ENCODE results near the gene PEX11G.
"Not testable (repeated sequence)": the region's sequence is repeated elsewhere in the genome, so short reads cannot be mapped to it uniquely, and the experiment has no call there.

PEX11G gene

DNA sequence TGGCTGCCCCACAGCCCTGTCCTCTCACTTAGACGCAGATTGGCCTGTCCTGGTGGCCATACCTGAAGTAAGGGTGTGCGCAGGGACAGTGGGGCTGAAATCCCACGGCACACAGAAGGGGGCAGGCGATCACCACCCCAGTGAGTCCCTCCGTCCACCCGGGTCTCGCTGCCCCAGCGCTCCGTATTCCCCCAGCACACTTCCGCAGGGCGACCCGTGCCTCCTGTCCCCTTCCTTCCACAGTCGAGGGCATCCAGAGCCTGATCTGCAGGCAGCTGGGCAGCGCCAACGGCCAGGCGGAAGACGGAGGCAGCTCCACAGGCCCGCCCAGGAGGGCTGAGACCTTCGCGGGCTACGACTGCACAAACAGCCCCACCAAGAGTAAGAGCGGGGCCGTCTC is 25.3 kb downstream of the PEX11G start:
- no peak for DNase-seq

DNA sequence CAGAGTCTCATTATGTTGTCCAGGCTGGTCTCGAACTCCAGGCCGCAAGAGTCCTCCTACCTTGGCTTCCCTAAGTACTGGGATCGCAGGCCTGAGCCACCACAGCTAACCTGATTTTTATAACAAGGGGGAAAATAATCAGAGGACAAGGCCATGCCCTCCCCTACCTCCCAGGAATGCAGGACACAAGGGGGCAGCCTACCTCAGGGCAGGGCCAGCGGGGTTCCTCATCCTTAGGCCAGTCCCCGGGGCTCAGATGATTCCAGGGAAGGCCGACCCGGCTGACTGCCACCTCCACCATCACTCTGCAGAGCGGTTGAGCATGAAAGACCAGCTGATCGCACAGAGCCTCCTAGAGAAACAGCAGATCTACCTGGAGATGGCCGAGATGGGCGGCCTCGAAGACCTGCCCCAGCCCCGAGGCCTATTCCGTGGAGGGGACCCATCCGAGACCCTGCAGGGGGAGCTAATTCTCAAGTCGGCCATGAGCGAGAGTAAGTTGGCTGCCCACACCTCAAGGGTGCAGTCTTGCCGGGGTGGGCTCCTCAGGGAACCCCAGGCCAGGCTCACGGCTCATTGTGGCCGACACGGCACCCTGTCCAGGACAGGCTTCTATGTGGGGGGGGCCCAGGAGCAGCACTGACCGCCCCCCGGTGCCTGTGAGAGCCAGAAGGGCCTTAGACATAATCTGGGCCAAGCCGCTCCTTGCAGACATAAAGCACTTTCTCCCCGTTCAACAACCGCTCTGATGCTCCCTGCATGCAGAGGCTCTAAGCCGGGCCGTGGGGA is 26.8 kb downstream of the PEX11G start:
- DNase-seq = no peak

DNA sequence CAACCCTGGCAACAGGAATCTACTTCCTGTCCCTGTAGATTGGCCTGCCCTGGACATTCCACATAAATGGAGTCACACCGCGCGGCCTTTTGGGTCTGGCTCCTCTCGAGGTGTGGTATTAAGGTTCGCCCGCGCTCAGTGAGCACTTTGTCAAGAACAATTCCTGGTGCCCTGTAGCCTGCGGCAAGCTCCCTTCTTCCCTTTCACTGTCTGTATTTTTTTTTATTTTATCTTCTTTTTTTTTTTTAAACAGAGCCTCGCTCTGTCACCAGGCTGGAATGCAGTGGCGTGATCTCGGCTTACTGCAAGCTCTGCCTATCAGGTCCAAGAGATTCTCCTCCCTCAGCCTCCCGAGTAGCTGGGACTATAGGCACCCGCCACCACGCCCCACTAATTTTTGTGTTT is 28.3 kb downstream of the PEX11G start:
- DNase-seq = no peak

DNA sequence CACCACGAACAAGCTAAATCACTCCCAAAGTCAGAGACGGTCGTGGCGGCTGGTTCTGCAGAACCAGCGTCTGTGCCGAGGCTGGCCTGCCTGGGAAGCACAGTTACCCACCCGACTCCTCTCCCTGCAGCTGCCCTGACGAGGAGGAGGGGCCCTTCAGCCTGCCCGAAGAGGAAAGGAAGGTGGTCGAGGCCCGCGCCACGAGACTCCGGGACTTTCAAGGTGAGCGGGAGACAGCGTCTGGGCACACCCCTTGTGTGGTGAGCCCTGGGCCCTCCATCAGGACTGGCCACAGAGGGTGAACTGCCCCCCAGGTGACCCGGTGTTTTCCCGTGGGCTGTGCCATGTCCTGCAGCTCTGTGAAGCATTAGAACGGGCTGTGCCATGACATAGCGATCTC is 29.1 kb downstream of the PEX11G start:
- no peak for DNase-seq

DNA sequence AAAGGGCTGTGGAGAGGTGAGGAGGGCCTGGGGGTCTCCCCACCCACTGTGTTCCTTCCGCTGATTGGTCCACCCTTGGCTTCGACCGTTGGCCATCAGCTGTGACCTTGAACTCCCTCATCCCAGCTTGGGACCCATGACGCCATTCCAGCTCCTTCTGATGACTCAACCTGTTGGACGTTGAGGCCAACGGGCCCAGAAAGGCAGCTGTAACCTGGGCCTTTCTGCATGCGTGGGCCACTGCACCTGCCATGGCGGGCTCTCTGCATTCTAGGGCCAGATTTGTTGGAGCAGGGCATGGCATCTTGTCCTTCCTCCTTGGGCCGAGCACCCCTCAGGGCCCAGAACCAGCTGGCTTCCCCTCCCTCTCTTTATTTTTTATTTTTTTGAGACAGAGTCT is 30.2 kb downstream of the PEX11G start:
- DNase-seq = no peak

DNA sequence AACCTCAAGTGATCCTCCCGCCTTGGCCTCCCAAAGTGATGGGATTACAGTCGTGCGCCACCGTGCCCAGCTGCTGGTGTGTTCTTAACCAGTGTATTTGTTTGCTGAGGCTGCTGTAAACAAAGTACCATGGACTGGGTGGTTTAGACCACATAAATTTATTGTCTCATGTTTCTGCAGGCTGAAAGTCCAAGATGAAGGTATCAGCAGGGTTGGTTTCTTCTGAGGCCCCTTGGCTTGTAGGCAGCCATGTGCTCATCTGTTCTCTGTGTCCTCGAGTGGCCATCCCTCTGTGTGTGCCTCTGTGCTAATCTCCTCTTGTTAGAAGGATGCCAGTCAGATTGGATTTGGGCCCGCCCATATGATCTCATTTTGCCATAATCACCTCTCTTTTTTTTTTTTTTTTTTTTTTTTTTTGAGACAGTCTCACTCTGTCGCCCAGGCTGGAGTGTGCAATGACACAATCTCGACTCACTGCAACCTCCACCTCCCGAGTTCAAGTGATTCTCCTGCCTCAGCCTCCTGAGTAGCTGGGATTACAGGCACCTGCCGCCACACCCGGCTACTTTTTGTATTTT is 31.8 kb downstream of the PEX11G start:
- DNase-seq = no peak

DNA sequence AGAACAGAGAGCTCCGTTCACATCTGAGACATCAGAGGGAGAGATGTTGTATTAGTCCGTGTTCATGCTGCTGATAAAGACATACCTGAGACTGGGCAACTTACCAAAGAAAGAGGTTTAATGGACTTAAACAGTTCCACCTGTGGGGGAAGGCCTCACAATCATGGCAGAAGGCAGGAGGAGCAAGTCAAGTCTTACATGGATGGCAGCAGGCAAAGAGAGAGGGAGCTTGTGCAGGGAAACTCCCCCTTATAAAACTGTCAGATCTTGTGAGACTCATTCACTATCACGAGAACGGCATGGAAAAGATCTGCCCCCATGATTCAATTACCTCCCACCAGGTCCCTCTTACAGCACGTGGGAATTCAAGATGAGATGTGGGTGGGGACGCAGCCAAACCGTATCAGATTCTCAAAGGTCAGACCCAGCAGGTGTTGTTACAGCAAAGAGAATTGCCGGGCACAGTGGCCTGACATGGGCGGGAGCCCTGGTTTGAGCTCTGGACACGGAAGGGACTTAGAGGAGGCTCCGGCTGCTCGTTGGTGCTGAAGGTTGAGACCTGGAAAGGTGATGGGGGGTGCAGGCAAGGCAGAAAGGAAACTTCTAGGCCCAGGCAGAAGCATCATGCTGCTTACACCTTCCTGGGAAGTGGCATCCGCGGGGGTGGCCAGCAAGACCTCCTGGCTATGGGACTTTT is 33.1 kb downstream of the PEX11G start:
- DNase-seq = no peak

DNA sequence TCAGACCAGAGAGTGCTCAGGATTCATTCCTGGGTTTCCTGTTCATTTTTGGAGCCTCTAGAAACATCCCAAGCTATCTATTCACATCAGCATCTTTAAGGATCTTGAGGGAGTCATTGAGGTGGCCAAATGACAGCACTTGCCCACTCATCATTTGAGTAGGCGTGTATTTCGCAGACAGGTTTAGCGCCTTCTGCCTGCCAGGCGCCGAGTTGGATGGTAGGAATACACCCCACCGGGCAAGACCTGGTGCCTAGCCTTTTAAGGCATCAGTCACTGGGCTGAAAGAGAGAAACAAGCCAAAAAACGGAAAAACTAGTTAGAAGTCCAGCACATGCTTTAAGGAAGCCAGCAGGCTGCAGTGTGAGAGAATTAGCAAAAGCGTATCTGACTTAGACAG is 33.8 kb downstream of the PEX11G start:
- no peak for DNase-seq

DNA sequence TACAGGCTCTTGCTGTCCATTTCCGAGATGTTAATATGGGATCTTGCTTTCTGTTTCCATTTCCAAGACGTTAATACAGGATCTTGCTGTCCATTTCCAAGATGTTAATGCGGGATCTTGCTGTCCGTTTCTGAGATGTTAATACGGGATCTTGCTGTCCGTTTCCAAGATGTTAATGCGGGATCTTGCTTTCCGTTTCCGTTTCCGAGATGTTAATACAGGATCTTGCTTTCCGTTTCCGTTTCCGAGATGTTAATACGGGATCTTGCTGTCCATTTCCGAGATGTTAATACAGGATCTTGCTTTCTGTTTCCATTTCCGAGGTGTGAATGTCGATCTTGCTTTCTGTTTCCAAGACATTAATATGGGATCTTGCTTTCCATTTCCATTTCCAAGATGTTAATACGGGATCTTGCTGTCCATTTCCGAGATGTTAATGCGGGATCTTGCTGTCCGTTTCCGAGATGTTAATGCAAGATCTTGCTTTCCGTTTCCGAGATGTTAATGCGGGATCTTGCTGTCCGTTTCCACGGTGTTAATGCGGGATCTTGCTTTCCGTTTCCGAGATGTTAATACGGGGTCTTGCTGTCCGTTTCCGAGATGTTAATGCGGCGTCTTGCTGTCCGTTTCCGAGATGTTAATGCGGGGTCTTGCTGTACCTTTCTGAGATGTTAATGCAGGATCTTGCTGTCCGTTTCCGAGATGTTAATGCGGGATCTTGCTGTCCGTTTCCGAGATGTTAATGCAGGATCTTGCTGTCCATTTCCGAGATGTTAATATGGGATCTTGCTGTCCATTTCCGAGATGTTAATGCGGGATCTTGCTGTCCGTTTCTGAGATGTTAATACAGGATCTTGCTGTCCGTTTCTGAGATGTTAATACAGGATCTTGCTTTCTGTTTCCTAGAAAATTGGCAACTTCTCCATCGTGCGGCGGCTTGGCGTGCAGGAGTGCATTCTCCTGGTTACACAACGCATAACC is 38.3 kb downstream of the PEX11G start:
- DNase-seq = no peak

DNA sequence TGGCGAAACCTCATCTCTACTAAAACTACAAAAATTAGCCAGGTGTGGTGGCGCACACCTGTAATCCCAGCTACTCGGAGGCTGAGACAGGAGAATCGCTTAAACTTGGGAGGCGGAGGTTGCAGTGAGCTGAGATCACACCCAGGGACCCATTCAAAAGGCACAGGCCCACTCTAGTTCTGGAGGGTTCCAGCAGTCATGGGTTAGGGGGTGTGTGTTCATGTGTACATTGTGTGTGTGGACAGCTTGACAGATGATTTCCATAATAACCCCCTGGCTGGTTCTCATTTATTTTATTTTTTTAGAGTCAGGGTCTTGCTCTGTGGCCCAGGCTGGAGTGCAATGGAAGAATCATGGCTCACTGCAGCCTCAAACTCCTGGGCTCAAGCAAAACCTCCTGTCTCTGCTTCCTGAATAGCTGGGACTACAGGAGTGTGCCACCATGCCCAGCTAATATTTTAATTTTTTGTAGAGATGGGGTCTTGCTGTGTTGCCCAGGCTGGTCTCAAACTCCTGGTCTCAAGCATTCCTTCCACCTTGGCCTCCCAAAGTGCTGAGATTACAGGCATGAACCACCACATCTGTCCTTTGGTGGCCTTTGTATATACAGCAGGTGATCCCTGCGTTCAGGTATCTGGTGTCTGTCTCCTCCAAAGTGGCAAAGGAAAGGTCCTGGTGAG is 39.3 kb downstream of the PEX11G start:
- DNase-seq = not testable (repeated sequence)

DNA sequence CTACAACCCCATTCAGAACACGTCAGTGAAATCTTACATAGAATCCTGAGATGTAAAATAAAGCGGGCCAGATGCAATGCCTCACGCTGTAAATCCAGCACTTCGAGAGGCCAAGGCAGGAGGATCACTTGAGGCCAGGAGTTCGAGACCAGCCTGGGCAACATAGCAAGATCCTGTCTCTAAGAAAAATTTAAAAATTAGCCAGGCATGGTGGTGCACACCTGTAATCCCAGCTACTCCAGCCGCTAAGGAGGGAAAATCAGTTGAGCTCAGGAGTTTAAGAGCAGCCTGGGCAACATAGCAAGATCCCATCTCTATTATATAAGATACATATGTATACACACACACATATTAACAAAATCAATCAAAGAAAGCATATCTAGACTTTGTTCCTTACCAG is 41.2 kb downstream of the PEX11G start:
- DNase-seq = no peak

DNA sequence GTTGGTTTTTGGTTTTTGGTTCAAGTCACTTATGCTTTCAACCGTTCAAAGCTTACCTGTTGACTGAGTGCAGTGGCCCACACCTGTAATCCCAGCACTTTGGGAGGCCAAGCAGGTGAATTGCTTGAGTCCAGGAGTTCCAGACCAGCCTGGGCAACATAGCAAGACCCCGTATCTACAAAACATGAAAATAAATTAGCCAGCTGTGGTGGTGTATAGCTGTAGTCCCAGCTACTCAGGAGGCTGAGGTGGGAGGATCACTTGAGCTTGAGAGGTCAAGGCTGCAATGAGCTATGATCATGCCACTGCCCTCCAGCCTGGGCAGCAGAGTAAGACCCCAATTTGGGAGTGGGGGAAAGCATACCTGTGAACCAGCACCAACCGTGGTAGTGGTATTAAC is 43.7 kb downstream of the PEX11G start:
- DNase-seq = no peak

DNA sequence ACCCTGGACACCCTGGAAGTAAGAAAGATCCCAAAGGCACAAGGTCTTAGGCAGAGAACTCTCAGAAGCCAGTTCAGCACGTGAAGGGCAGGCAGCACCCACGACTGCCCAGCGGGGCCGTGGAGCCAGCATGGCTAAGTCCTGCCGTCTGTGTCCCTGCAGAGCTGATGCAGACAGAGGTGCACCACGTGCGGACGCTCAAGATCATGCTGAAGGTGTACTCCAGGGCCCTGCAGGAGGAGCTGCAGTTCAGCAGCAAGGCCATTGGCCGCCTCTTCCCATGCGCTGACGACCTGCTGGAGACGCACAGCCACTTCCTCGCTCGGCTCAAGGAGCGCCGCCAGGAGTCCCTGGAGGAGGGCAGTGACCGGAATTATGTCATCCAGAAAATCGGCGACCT is 44.8 kb downstream of the PEX11G start:
- no peak for DNase-seq

DNA sequence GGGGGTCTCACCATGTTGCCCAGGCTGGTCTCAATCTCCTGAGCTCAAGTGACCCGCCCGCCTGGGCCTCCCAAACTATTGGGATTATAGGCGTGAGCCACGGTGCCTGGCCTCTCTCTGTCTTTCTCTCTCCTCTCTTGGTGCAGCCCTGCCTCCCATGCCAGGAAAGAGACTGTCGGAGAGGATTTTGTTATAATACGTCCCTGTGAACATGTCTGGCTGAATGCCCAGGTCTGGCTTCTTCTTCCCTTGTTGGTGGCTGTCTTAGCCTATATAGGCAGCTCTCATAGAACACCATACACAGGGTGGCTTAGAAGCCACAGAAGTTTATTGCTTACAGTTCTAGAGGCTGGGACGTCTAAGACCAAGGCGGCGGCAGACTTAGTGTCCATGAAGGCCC is 46.4 kb downstream of the PEX11G start:
- no peak for DNase-seq

DNA sequence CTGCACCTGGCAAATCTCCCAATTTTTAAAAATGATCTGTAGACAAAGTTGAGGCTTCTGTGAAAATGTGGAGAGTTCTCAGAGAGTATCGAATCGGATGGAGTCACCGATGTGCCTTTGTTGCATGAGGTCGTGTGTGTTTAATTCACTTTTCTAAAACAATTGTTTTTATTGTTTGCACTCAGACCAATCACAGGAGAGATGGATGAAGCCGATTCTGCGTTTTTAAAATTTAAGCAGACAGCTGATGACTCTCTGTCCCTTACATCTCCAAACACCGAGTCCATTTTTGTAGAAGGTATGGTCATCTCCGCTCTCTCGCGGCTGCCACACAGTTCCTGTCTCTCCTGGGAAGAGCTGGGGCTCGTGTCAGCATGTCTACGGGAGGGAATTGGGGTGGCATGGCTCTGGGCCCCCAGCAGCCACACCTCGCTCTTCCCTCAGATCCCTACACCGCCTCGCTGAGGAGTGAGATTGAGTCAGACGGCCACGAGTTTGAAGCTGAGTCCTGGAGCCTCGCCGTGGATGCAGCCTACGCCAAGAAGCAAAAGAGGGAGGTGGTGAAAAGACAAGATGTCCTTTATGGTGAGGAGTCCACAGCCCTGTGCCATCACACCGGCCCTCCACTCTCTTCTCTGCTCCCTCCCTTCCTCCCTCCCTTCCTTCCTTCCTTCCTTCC is 47.2 kb downstream of the PEX11G start:
- no peak for DNase-seq

DNA sequence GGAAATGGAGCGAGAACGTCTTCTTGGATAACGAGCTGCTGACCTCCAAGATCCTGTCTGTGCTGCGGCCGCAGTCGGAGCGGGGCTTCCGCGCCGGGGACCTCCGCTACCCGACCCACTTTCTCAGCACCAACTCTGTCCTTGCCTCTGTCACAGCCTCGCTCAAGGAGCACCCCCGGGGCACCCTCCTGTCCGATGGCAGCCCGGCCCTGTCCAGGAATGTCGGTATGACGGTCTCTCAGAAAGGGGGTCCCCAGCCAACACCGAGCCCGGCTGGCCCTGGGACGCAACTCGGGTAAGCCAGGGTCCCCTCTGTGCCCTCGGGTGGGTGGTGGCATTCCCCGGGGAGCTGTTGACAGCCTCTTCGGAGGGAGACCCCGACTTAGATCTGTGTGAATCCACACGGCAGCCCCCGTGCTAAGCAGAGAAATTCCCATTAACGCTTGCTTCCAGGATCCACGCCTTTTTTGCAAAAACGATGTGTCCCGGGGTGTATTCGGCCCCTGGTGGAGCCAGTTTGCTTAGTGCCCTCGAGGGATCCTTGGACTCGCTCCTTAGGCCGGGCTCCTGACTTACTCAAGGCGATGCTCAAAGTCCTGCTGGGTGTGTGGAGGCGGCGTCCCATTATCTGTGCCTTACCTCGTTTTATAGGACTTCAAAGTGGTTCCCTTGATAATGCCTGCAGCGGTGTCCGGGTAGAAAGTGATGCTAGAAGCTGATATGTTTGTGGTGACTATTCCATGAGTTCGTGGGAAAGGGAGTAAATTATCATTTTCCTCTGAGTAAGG is 48.5 kb downstream of the PEX11G start:
- no peak for DNase-seq

DNA sequence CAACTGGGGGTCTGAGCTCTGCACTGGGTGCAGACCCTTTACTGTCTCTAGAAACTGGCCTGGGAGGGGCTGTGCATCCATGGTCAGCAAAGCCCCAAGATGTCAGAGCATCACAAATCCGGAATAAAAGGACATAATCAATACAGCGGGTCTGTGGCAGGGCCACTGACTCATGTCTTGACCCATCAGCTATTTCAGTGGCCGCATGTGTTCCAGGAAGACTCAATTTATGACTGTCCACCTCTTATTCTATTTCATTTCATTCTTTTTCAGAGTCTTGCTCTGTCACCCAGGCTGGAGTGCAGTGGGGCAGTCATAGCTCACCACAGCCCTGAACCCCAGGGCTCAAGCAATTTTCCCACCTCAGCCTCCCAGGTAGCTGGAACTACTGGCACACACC is 53.2 kb downstream of the PEX11G start:
- DNase-seq = no peak

DNA sequence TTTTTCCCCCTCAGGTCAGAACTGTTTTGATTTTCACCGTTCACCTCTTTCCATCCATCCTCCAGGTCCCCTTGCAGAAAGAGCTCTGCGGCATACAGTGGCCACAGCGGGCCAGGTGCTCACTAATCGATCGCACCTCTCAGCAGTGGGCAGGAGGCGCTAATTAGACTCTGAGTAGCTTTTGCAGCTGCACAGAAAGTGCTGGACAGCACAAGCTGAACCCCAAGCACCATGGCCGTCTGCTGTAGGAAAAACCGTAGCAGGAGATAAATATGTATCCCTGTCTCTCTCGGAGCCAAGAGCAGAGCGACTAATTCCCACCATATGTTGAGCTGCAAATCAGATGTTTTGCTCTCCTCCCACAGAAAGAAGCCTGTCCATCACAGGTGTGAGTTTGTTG is 54.4 kb downstream of the PEX11G start:
- no peak for DNase-seq

DNA sequence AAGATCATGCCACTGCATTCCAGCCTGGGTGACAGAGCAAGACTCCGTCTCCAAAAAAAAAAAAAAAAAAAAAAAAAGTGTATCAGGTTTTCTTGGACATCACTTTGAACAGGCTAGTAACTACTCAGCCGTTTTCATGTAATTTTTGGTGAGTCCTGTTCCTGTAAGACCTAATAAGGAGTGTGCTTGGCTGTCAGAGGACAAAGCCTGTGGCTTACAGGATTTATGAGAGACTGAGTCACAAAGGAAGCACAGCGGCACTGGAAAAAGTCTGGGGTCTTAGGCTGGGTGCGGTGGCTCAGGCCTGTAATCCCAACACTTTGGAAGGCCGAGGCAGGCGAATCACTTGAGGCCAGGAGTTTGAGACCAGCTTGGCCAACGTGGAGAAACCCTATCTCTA is 55.4 kb downstream of the PEX11G start:
- not testable (repeated sequence) for DNase-seq

DNA sequence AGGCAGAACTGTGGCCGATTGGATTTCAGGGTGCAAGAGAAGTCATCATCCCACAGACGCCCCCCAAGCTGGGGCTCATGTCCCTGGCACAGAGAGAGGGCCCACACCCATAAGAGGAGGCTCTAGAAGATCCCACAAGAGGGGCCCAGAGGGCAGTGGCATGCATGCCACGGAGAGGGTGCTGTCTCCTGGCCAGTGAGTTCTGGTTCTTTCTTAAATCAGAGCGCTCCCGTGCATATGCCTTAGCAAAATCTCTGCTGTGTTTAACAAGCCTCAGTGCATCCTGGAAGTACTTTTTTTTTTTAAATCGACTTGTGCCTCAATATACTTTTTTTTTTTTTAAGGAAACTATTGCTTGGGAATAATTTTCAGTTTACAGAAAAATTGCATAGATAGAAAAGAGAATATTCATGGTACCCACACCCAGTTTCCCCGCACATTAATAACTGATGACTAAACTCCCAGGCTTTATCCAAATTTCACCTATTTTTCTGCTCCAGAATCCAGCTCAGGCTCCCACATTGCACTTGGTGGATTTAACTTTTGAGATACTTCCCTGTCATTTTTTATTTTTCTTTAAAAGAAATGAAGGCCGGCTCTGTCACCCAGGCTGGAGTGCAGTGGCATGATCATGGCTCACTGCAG is 59.1 kb downstream of the PEX11G start:
- DNase-seq = no peak
